Measurements from ENCODE around the gene TIGD1. TPM values are rescaled to one million over a fixed set of nuclear protein-coding genes. Genes with fewer than 3 reads are reported as not detected.
A peak's percentile ranks its signal among the peaks of the same experiment; 100 is the strongest.

TIGD1 gene
- total and polyA plus RNA-seq, 2 of the 13 experiments (the other 11 are each of a cell fraction or from before 2014, with no cell fraction given): 3.5 to 9.5 TPM

GRCh38 chr2:232502911-232503808 is 47.2 kb downstream of the TIGD1 start (continued):
- TF ChIP-seq, protein P1, sequence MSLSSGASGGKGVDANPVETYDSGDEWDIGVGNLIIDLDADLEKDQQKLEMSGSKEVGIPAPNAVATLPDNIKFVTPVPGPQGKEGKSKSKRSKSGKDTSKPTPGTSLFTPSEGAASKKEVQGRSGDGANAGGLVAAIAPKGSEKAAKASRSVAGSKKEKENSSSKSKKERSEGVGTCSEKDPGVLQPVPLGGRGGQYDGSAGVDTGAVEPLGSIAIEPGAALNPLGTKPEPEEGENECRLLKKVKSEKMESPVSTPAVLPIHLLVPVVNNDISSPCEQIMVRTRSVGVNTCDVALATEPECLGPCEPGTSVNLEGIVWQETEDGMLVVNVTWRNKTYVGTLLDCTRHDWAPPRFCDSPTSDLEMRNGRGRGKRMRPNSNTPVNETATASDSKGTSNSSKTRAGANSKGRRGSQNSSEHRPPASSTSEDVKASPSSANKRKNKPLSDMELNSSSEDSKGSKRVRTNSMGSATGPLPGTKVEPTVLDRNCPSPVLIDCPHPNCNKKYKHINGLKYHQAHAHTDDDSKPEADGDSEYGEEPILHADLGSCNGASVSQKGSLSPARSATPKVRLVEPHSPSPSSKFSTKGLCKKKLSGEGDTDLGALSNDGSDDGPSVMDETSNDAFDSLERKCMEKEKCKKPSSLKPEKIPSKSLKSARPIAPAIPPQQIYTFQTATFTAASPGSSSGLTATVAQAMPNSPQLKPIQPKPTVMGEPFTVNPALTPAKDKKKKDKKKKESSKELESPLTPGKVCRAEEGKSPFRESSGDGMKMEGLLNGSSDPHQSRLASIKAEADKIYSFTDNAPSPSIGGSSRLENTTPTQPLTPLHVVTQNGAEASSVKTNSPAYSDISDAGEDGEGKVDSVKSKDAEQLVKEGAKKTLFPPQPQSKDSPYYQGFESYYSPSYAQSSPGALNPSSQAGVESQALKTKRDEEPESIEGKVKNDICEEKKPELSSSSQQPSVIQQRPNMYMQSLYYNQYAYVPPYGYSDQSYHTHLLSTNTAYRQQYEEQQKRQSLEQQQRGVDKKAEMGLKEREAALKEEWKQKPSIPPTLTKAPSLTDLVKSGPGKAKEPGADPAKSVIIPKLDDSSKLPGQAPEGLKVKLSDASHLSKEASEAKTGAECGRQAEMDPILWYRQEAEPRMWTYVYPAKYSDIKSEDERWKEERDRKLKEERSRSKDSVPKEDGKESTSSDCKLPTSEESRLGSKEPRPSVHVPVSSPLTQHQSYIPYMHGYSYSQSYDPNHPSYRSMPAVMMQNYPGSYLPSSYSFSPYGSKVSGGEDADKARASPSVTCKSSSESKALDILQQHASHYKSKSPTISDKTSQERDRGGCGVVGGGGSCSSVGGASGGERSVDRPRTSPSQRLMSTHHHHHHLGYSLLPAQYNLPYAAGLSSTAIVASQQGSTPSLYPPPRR (CRISPR knock-in tag; IDR thresholded peaks at IDR 0.05; ENCODE audit: borderline replicate concordance): no peak

- no peaks in the 10 kb centered on the region for H3K79me2 ChIP-seq (ENCODE audit: insufficient read depth, low read length)
- intact Hi-C loops (cut with micrococcal nuclease; ENCODE audit: unreplicated experiment) (no loop called here), in situ Hi-C loops (cut with HindIII; ENCODE audit: extremely low pct_ligation_motif_present, low pct_unique_long_range_greater_than_20kb) (no loop called here)
- H3K9me3 ChIP-seq (ENCODE audit: low read length): no peaks in the 10 kb centered on the region
- BruUV-seq (replicated peaks): no TSS peak
- CTCF ChIA-PET (ENCODE audit: low intra/inter-chr PET ratio, low total read pairs): no interaction called here
- no peak overlapping the region for H3K4me2 ChIP-seq (ENCODE audit: low read depth, low read length)
- H3K4me1 ChIP-seq (ENCODE audit: insufficient read depth, low read length): peaks cover 11% of the 10 kb centered on the region
- 69% methylated on average over 20 of the region's 21 CpGs for WGBS (ENCODE audit: low lambda C conversion rate)
- H4K20me1 ChIP-seq (ENCODE audit: insufficient read depth, low read length): no peaks in the 10 kb centered on the region
- FAIRE-seq (no peak), DNase-seq (ENCODE audit: low spot score) (no peak), ATAC-seq (no peak)
- no peaks in the 10 kb centered on the region for H3K36me3 ChIP-seq (replicated peaks in 1 of 2; ENCODE audit: control insufficient read depth in 1 of 2, insufficient read depth in 2 of 2, low read length in 2 of 2)
- peaks cover 18 to 92% of the 10 kb centered on the region in 2 experiments for H3K27me3 ChIP-seq (ENCODE audit: control insufficient read depth in 1 of 2, insufficient read depth in 2 of 2, low read length in 2 of 2)
- H2AFZ ChIP-seq (ENCODE audit: low read length): no peak overlapping the region
- H3K4me3 ChIP-seq (replicated peaks in 1 of 3; ENCODE audit: insufficient read depth in 1 of 3, low read depth in 2 of 3, low read length in 3 of 3): peak overlapping the region in 1 of 3 experiments; percentile 8; a peak in 1 of 6 replicates
- POLR2A ChIA-PET: no interaction called here
- no peak overlapping the region for H3K9ac ChIP-seq (ENCODE audit: insufficient read depth, low read depth, low read length)
- H3K27ac ChIP-seq (ENCODE audit: extremely low read length, insufficient read depth, low read length): no peak overlapping the region
- TF ChIP-seq U2AF2 (IDR thresholded peaks at IDR 0.05; ENCODE audit: low read depth, low read length) (no peak), NFIC (IDR thresholded peaks at IDR 0.05; ENCODE audit: low read length) (no peak), RXRB (CRISPR knock-in tag; IDR thresholded peaks at IDR 0.05; ENCODE audit: borderline replicate concordance) (no peak), ZBTB7A (CRISPR knock-in tag; IDR thresholded peaks at IDR 0.05) (peak; percentile 57; the same call in 1 of the 2 replicates), NFE2L2 (IDR thresholded peaks at IDR 0.05; ENCODE audit: low read length) (no peak), ZNF556 (CRISPR knock-in tag; IDR thresholded peaks at IDR 0.05; ENCODE audit: borderline replicate concordance) (no peak), KLF11 (CRISPR knock-in tag; IDR thresholded peaks at IDR 0.05) (no peak), NFATC3 (CRISPR knock-in tag; IDR thresholded peaks at IDR 0.05) (no peak), TEAD3 (CRISPR knock-in tag; optimal IDR thresholded peaks at IDR 0.05; ENCODE audit: borderline replicate concordance) (no peak)
- TF ChIP-seq, protein P2, sequence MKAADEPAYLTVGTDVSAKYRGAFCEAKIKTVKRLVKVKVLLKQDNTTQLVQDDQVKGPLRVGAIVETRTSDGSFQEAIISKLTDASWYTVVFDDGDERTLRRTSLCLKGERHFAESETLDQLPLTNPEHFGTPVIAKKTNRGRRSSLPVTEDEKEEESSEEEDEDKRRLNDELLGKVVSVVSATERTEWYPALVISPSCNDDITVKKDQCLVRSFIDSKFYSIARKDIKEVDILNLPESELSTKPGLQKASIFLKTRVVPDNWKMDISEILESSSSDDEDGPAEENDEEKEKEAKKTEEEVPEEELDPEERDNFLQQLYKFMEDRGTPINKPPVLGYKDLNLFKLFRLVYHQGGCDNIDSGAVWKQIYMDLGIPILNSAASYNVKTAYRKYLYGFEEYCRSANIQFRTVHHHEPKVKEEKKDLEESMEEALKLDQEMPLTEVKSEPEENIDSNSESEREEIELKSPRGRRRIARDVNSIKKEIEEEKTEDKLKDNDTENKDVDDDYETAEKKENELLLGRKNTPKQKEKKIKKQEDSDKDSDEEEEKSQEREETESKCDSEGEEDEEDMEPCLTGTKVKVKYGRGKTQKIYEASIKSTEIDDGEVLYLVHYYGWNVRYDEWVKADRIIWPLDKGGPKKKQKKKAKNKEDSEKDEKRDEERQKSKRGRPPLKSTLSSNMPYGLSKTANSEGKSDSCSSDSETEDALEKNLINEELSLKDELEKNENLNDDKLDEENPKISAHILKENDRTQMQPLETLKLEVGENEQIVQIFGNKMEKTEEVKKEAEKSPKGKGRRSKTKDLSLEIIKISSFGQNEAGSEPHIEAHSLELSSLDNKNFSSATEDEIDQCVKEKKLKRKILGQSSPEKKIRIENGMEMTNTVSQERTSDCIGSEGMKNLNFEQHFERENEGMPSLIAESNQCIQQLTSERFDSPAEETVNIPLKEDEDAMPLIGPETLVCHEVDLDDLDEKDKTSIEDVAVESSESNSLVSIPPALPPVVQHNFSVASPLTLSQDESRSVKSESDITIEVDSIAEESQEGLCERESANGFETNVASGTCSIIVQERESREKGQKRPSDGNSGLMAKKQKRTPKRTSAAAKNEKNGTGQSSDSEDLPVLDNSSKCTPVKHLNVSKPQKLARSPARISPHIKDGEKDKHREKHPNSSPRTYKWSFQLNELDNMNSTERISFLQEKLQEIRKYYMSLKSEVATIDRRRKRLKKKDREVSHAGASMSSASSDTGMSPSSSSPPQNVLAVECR (CRISPR knock-in tag; IDR thresholded peaks at IDR 0.05; ENCODE audit: borderline replicate concordance): 0 out of 2 replicates have a peak, but pooled peaks have one; percentile 2
Observed at GRCh38 chr2:232502511-232502910, 47.8 kb downstream of the TIGD1 start.
